HCT116 (cell line): ENCODE results near the gene ACOT7. TPM values are rescaled to one million over a fixed set of nuclear protein-coding genes. Genes with fewer than 3 reads are reported as not detected.

ENCODE experiments used
- ATAC-seq: fragments of 200-7000 bp; cut with Tn5 transposase; 2 replicates; pipeline ENCODE4 v1.9.1; 2020; ENCODE audit warnings: mild to moderate bottlenecking, moderate library complexity
- BruUV-seq: library from RNA; stranded (reverse); fragments of 400-500 nt; replicated peaks from 2 replicates; lab custom pipeline; 2021; lab: Mats Ljungman, UMichigan
- CTCF ChIA-PET: fragments of 300-600 bp; sonication (Branson Sonifier 250); formaldehyde crosslinking; loops from one replicate; lab custom pipeline; 2021; ENCODE audit warnings: antibody characterized with exemption; lab: Charles Lee
- POLR2A ChIA-PET: fragments of 300-600, 350-600 bp; sonication (Branson Sonifier 250); formaldehyde crosslinking; loops from one replicate; lab custom pipeline; 2021; ENCODE audit warnings: antibody characterized with exemption; lab: Charles Lee
- RAD21 ChIA-PET, 2 experiments: fragments of 300-600 bp; sonication (Branson Sonifier 250); formaldehyde crosslinking; loops; one replicate each; lab custom pipeline; 2023; ENCODE audit warnings: low total read pairs in 2 of 2; ENCODE audit not compliant: uncharacterized antibody in 2 of 2, unreplicated experiment in 2 of 2, low non-redundant PET in 1 of 2; lab: Charles Lee
- DNase-seq: peaks from one replicate; pipeline ENCODE4 v3.0.0-alpha.2; 2010; ENCODE audit warnings: low read depth, low spot score
- H2AFZ ChIP-seq: fragments of 200-600 bp; shearing (Covaris generic), sonication (generic); 2 replicates; pipeline ENCODE4 v1.6.1; 2017; ENCODE audit warnings: low read depth, mixed run types, mixed read lengths, antibody characterized with exemption, low read length; ENCODE audit not compliant: poor library complexity, severe bottlenecking
- H3K27ac ChIP-seq: 2 replicates; pipeline ENCODE4 v1.5.1; 2012; ENCODE audit warnings: low read depth, low read length
- H3K27me3 ChIP-seq: fragments of 200-600 bp; sonication (generic); 2 replicates; pipeline ENCODE4 v1.6.1; 2016; ENCODE audit warnings: mixed run types, low read length, mixed read lengths; ENCODE audit not compliant: insufficient read depth
- H3K36me3 ChIP-seq, 2 experiments: fragments of 200-500 bp in 1 of 2; fragments of 200-600 bp in 1 of 2; sonication (Bioruptor generic) in 1 of 2; sonication (generic) in 1 of 2; 2 replicates each; pipeline versions ENCODE4 v1.5.1 to v1.6.1; 2014 to 2016; ENCODE audit warnings: low read length in 2 of 2, inconsistent platforms in 1 of 2, mixed read lengths in 1 of 2, mixed run types in 1 of 2; ENCODE audit not compliant: insufficient read depth in 2 of 2, control insufficient read depth in 1 of 2
- H3K4me1 ChIP-seq, 2 experiments: fragments of 200-600 bp in 1 of 2; sonication (generic) in 1 of 2; 2 replicates each; pipeline versions ENCODE4 v1.5.1 to v1.6.1; 2012 to 2017; ENCODE audit warnings: low read length in 2 of 2, inconsistent platforms in 1 of 2, mild to moderate bottlenecking in 1 of 2, mixed read lengths in 1 of 2, mixed run types in 1 of 2, moderate library complexity in 1 of 2; ENCODE audit not compliant: insufficient read depth in 2 of 2, control insufficient read depth in 1 of 2
- H3K4me2 ChIP-seq: fragments of 200-600 bp; sonication (generic); 2 replicates; pipeline ENCODE4 v1.6.1; 2017; ENCODE audit warnings: mixed run types, low read length, mixed read lengths
- H3K4me3 ChIP-seq, 2 experiments: fragments of 200-600 bp in 1 of 2; sonication (generic) in 1 of 2; replicated peaks in 1 of 2; 2 replicates each; pipeline ENCODE4 v1.5.1; 2011 to 2016; ENCODE audit warnings: low read length in 2 of 2, control low read depth in 1 of 2, low read depth in 1 of 2, mild to moderate bottlenecking in 1 of 2, mixed read lengths in 1 of 2, mixed run types in 1 of 2
- H3K79me2 ChIP-seq: fragments of 200-600 bp; sonication (generic); 2 replicates; pipeline ENCODE4 v1.6.1; 2017; ENCODE audit warnings: mild to moderate bottlenecking, mixed run types, low read length, moderate library complexity, mixed read lengths; ENCODE audit not compliant: insufficient read depth
- H3K9ac ChIP-seq: fragments of 200-600 bp; sonication (generic); 2 replicates; pipeline ENCODE4 v1.6.1; 2016; ENCODE audit warnings: low read length, mixed read lengths
- H3K9me2 ChIP-seq: fragments of 200-600 bp; sonication (generic), shearing (Covaris generic); 2 replicates; pipeline ENCODE4 v1.6.1; 2017; ENCODE audit warnings: mixed run types, mild to moderate bottlenecking, moderate library complexity; ENCODE audit not compliant: insufficient read depth
- H3K9me3 ChIP-seq, 2 experiments: fragments of 200-500 bp in 1 of 2; fragments of 200-600 bp in 1 of 2; sonication (Bioruptor generic) in 1 of 2; sonication (generic) in 1 of 2; 2 replicates each; pipeline ENCODE4 v1.6.1; 2014 to 2017; ENCODE audit warnings: low read length in 2 of 2, mixed read lengths in 2 of 2, inconsistent platforms in 1 of 2, low read depth in 1 of 2, mild to moderate bottlenecking in 1 of 2, mixed run types in 1 of 2, moderate library complexity in 1 of 2; ENCODE audit not compliant: control insufficient read depth in 1 of 2, insufficient read depth in 1 of 2
- H4K20me1 ChIP-seq: fragments of 200-600 bp; sonication (generic), shearing (Covaris generic); 2 replicates; pipeline ENCODE4 v1.6.1; 2017; ENCODE audit warnings: mixed run types, mild to moderate bottlenecking, moderate library complexity; ENCODE audit not compliant: insufficient read depth
- CBX3 ChIP-seq: IDR thresholded peaks from 2 replicates; pipeline ENCODE4 v1.6.1; 2012; ENCODE audit warnings: low read depth
- CTCF ChIP-seq, 3 experiments: fragments of 200-600 bp in 1 of 3; sonication (generic) in 1 of 3; IDR thresholded peaks in 2 of 3; conservative IDR thresholded peaks in 1 of 3; 2 replicates each; pipeline ENCODE4 v1.5.1; 2012 to 2017; ENCODE audit warnings: low read depth in 2 of 3, low read length in 2 of 3, antibody characterized with exemption in 1 of 3, borderline replicate concordance in 1 of 3, control low read depth in 1 of 3, mild to moderate bottlenecking in 1 of 3, mixed read lengths in 1 of 3, mixed run types in 1 of 3, moderate library complexity in 1 of 3; ENCODE audit not compliant: insufficient read depth in 1 of 3
- EGR1 ChIP-seq: IDR thresholded peaks from 2 replicates; pipeline ENCODE4 v1.6.1; 2012; ENCODE audit warnings: low read depth
- EZH2 ChIP-seq: fragments of 200-600 bp; sonication (generic); IDR thresholded peaks from 2 replicates; pipeline ENCODE4 v1.6.1; 2017; ENCODE audit warnings: antibody characterized with exemption, mixed run types
- FOSL1 ChIP-seq: IDR thresholded peaks from 2 replicates; pipeline ENCODE4 v1.6.1; 2012; ENCODE audit warnings: low read depth
- SP1 ChIP-seq: IDR thresholded peaks from 2 replicates; pipeline ENCODE4 v1.6.1; 2012; ENCODE audit warnings: low read depth
- SRF ChIP-seq: IDR thresholded peaks from 2 replicates; pipeline ENCODE4 v1.6.1; 2012; ENCODE audit warnings: low read depth
- TCF7L2 ChIP-seq: IDR thresholded peaks from 2 replicates; pipeline ENCODE4 v1.7.0; 2011; ENCODE audit warnings: borderline replicate concordance, inconsistent platforms; ENCODE audit not compliant: insufficient read depth, insufficient read length; ENCODE audit errors: extremely low read depth
- ZNF274 ChIP-seq: fragments of 200-500 bp; sonication (Bioruptor generic); IDR thresholded peaks from 2 replicates; pipeline ENCODE4 v1.6.1; 2014; ENCODE audit warnings: mild to moderate bottlenecking, low read depth, low read length, inconsistent platforms
- intact Hi-C: fragments of 100-400 bp; cut with micrococcal nuclease; formaldehyde crosslinking; loops from 2 replicates; pipeline ENCODE4 v1.10.0; 2022
- total RNA-seq: library from RNA; stranded (reverse); gene quantifications from one replicate; pipeline ENCODE4 v1.2.1, GENCODE V29; 2021; ENCODE audit not compliant: unreplicated experiment
- TF ChIP-seq, protein P1 (sequence below): IDR thresholded peaks from 2 replicates; pipeline ENCODE4 v1.6.1; 2012; ENCODE audit warnings: low read depth

Gene ACOT7
- total RNA-seq, 1 experiment from 2014 or later: 162 TPM

DNA sequence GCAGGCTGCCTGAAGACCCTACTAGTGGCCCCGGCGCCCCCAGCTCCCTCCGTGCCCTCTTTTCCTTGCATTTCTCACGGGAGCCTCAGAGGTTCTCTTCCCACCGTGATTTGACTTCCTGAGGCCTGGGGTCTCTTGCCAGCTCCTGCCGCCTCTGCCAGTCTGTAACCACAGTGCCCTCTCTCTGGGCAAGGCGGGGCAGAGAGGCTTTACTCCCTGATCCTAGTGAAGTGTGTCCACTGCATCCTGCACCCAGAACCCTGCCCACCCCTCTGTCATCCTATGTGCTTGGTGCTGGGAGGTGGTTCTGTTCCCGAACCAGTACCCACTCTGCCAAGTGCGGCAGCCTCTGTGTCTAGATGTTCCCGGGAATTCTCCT is 33.4 kb upstream of the ACOT7 start:
- Histone ChIP-seq H3K9ac (peak overlapping the region; percentile 73), H4K20me1 (no peaks in the 10 kb centered on the region), H2AFZ (no peak overlapping the region), H3K9me2 (no peaks in the 10 kb centered on the region), H3K36me3 (no peaks in the 10 kb centered on the region), H3K4me3 (no peak overlapping the region; a peak in 1 of 4 replicates), H3K27ac (peak overlapping the region; percentile 81), H3K4me1 (peaks cover 43 to 66% of the 10 kb centered on the region in 2 experiments), H3K9me3 (no peaks in the 10 kb centered on the region), H3K4me2 (peak overlapping the region; percentile 83), H3K79me2 (peaks cover 11% of the 10 kb centered on the region; the same call in 1 of the 2 replicates), H3K27me3 (no peaks in the 10 kb centered on the region)
- ATAC-seq (no peak), DNase-seq (no peak)
- no peak for TF ChIP-seq ZNF274
- TF ChIP-seq, protein P1, sequence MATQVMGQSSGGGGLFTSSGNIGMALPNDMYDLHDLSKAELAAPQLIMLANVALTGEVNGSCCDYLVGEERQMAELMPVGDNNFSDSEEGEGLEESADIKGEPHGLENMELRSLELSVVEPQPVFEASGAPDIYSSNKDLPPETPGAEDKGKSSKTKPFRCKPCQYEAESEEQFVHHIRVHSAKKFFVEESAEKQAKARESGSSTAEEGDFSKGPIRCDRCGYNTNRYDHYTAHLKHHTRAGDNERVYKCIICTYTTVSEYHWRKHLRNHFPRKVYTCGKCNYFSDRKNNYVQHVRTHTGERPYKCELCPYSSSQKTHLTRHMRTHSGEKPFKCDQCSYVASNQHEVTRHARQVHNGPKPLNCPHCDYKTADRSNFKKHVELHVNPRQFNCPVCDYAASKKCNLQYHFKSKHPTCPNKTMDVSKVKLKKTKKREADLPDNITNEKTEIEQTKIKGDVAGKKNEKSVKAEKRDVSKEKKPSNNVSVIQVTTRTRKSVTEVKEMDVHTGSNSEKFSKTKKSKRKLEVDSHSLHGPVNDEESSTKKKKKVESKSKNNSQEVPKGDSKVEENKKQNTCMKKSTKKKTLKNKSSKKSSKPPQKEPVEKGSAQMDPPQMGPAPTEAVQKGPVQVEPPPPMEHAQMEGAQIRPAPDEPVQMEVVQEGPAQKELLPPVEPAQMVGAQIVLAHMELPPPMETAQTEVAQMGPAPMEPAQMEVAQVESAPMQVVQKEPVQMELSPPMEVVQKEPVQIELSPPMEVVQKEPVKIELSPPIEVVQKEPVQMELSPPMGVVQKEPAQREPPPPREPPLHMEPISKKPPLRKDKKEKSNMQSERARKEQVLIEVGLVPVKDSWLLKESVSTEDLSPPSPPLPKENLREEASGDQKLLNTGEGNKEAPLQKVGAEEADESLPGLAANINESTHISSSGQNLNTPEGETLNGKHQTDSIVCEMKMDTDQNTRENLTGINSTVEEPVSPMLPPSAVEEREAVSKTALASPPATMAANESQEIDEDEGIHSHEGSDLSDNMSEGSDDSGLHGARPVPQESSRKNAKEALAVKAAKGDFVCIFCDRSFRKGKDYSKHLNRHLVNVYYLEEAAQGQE: no peak
- TF ChIP-seq EZH2: no peak
- TF ChIP-seq FOSL1: no peak
- TF ChIP-seq CBX3: no peak
- no peak for TF ChIP-seq SP1
- no peak for TF ChIP-seq SRF
- no peak for TF ChIP-seq EGR1
- TF ChIP-seq CTCF (IDR thresholded peaks at IDR 0.05 in 2 of 3, conservative IDR thresholded peaks at IDR 0.05 in 1 of 3; ENCODE audit: borderline replicate concordance in 1 of 3, insufficient read depth in 1 of 3, low read depth in 2 of 3, low read length in 2 of 3): no peak
- TF ChIP-seq TCF7L2: no peak
- BruUV-seq: no TSS peak
- ChIA-PET POLR2A (no interaction called here), CTCF (interaction anchor here (2.7 kb wide), 1 partner anchor 11 kb away, joined by 19 read pairs; no protein-coding TSS in a partner anchor), RAD21 (no interaction called here)
- intact Hi-C loops: no loop called here
